Hepatocyte (in vitro differentiated cells): Measurements from ENCODE around the gene RIN3.

ENCODE experiments used
- EZH2 ChIP-seq: fragments of 200-600 bp; sonication (generic); IDR thresholded peaks from 2 replicates; pipeline ENCODE4 v1.6.1; 2016; ENCODE audit warnings: antibody characterized with exemption, mild to moderate bottlenecking, borderline replicate concordance
- EZH2phosphoT487 ChIP-seq: fragments of 200-600 bp; sonication (generic); IDR thresholded peaks from one replicate; pipeline ENCODE4 v1.6.1; 2018; ENCODE audit warnings: antibody characterized with exemption, mild to moderate bottlenecking, low read depth, moderate library complexity; ENCODE audit not compliant: unreplicated experiment, severe bottlenecking
- TF ChIP-seq, protein P1 (sequence below): fragments of 200-600 bp; sonication (generic); IDR thresholded peaks from 2 replicates; pipeline ENCODE4 v1.5.1; 2016; ENCODE audit warnings: antibody characterized with exemption, mild to moderate bottlenecking; ENCODE audit not compliant: poor library complexity

DNA sequence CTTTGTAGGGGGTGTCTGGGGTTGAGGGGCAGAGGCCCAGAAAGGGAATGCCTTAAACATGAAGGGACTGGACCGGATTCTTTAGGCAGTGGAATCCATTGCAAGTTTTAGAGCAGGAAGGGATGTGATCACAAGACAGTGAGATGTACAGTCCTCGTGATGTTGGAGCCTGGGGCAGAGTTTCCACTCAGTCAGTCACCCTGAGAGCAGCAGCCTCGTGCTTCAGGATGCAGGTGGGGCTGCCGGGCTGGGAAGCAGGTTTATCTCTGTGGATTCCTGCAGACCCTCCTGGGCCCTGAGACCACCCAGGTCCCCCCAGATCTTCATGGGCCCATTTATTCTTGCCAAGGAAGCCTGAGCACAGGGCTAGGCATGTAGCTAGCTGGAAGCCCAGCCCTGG lies 38.5 kb downstream of the RIN3 start:
- TF ChIP-seq, protein P1, sequence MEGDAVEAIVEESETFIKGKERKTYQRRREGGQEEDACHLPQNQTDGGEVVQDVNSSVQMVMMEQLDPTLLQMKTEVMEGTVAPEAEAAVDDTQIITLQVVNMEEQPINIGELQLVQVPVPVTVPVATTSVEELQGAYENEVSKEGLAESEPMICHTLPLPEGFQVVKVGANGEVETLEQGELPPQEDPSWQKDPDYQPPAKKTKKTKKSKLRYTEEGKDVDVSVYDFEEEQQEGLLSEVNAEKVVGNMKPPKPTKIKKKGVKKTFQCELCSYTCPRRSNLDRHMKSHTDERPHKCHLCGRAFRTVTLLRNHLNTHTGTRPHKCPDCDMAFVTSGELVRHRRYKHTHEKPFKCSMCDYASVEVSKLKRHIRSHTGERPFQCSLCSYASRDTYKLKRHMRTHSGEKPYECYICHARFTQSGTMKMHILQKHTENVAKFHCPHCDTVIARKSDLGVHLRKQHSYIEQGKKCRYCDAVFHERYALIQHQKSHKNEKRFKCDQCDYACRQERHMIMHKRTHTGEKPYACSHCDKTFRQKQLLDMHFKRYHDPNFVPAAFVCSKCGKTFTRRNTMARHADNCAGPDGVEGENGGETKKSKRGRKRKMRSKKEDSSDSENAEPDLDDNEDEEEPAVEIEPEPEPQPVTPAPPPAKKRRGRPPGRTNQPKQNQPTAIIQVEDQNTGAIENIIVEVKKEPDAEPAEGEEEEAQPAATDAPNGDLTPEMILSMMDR, result no peak
- TF ChIP-seq EZH2 (no peak), EZH2phosphoT487 (no peak)
